ENCODE data around the gene ZNF705A.
"Not testable (repeated sequence)": the region's sequence is repeated elsewhere in the genome, so short reads cannot be mapped to it uniquely, and the experiment has no call there.

ZNF705A gene

DNA sequence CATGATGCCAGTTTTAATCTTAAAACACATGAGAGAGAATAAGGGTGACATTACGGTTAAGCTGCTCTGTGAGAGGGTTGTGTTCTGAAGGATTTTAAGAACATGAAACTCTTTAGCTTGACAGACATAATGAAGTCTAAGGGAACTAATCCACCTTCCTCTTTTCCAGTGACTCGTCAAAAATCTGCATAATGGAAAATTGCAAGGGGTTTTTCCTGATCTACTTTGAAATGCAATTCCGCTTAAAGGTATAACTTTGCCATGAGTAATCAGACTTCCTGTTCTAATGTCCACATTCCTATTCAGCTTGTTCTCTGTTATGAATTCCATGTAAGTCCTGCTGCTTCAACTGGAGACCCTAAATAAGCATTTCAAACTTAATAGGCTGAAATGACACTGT lies at the start of gene ZNF705A:
TSS of gene ZNF705A (plus strand) at position 171 of the 400 bp plus-strand sequence. CDS start 15,611 bp downstream, outside the sequence.
- peak within 1 kb of the TSS in 13 of 21 experiments; percentile 10 to 66 (median 40) for H3K27ac ChIP-seq
- H3K4me3 ChIP-seq = no peak within 1 kb of the TSS

DNA sequence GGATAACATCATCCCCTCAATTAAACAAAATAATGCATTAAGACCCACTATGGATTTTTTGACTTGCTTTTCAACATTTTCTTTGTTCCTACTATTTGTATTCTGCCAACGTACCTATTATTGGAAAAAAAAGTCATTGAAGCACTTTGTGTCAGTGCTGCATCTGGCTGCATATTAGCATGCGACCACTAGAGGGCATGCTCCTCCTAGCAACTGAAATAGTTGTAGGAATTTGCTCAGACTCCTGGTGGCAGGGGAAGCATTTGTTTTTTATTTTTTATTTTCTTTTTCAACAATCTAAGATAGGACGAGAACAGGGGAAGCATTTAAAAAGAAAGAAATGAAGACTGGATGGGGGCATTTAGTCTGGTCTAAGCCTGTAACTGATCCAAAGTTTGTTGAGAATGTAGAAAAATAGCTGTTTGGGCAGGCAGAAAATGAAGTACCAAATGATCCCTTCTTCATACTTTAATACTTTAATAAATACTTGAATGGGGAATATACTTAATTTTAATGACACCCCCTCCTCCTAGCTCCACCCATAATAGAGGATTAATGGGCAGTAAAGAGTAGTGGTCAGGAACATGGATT lies 47.9 kb upstream of the ZNF705A start:
- H3K27ac ChIP-seq = peak overlapping the region in 1 of 21 experiments; percentile 18
- no peak overlapping the region for H3K4me3 ChIP-seq

GRCh38 chr12:8113117-8113516 lies 43.7 kb upstream of the ZNF705A start:
- not testable (repeated sequence) for H3K27ac ChIP-seq, H3K4me3 ChIP-seq

DNA sequence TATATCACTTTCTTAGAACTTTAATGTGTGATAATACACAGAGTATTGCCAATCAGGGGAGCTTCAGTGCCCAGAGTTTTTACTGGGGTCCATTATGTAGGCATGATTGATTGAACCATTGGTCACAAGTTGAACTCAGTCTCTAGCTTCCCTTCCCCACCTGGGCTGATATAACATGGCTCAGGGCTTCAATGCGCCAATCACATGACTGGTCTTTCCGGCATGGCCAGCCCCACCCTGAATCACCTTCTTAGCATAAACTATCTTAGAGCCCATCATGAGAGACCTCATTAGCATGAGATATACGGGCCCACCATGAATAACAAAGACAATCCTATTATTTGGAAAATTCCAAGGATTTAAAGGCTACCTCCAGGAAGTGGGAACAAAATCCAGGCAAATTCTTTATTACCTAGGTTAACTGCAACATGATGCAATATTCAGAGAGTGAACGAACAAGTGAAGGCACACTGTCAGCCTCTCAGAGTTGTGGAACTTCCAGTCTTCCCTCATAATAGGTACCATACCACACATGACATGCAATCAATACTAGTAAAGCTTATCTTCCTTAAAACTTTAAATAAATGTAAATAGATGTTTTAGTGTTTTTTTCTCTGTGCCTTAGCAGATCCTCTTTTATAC lies 36.6 kb upstream of the ZNF705A start:
- H3K4me3 ChIP-seq = no peak overlapping the region
- H3K27ac ChIP-seq = no peak overlapping the region

GRCh38 chr12:8123124-8123912 lies 33.5 kb upstream of the ZNF705A start, which contains the start of gene CLEC4A:
Gene CLEC4A, plus strand, starts transcription at chr12:8123617. Its CDS starts 262 bp downstream, at chr12:8123879.
- H3K27ac ChIP-seq = peak within 1 kb of the TSS in 9 of 21 experiments; percentile 3 to 77 (median 52)
- H3K4me3 ChIP-seq = peak within 1 kb of the TSS in 4 of 7 experiments; percentile 2 to 8 (median 4)

DNA sequence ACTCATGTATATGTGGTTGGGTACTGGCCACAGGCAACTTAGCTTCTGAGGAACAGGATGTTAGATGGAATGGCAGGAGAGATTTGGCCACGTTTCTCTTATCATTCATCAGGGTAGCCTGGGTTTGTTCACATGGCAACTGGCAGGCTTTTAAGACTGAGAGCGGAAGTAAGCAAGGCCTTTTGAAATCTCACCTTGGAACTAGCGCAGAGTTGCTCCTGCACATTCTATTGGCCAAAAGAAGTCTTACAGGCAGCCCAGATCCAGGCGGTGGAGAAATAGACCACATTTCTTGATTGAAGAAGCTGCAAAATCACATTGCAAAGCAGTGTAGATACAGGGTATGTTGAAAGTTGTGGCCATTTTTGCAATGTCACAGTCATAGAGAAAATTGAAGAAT lies 29.7 kb upstream of the ZNF705A start:
- no peak overlapping the region for H3K27ac ChIP-seq
- no peak overlapping the region for H3K4me3 ChIP-seq

DNA sequence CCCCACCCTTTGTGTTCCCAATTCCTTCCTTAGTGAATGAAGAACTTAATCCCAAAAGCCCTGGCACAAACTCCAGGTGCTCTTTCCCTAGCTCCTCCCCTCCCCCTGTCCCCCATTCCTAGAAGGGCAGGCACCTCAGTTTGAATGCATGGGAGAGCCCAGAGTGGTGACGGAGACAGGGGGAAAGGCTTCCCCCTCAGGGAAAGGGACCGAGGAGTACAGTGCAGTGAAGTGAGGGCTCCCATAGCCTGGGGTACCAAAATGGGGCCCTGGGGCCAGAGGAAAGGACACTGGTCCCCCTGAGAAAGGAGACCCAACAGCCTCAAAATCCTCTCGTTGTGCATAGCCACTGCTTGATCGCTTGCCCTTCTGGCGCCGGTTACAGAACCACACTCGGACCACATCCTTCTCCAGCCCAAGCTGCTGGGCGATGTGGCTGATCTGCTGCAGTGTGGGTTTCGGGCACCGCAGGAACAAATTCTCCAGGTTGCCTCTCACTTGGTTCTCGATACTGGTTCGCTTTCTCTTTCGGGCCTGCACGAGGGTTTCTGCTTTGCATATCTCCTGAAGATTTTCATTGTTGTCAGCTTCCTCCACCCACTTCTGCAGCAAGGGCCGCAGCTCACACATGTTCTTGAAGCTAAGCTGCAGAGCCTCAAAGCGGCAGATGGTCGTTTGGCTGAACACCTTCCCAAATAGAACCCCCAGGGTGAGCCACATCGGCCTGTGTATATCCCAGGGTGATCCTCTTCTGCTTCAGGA lies 23.0 kb upstream of the ZNF705A start:
- not testable (repeated sequence) for H3K27ac ChIP-seq

GRCh38 chr12:8134398-8134930 lies 22.4 kb upstream of the ZNF705A start:
- H3K27ac ChIP-seq, H3K4me3 ChIP-seq: not testable (repeated sequence)

More for the DNA sequence above, 23.0 kb upstream of the ZNF705A start:
- not testable (repeated sequence) for H3K4me3 ChIP-seq

- not testable (repeated sequence) for H3K27ac ChIP-seq, H3K4me3 ChIP-seq
Observed at GRCh38 chr12:8141647-8142046, 15.2 kb upstream of the ZNF705A start.

DNA sequence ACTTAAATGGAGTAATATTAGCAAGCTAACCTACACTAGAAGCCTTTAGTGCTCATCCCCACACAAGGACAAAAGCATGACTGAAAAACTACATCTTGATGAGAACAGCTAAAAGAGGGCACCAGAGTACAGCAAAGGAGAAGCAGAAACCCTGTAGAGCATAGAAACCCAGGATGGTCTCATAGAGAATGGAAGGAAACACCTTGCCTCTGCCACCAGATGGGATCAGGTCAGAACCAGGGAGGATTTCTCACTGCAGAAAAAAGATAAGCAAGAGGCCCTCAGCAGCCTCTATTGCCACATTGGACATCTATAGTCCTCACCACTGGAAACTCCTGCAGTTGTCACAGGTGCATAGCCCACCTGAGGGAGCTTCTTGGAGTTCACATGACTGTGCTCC lies 13.6 kb upstream of the ZNF705A start:
- no peak overlapping the region for H3K4me3 ChIP-seq

DNA sequence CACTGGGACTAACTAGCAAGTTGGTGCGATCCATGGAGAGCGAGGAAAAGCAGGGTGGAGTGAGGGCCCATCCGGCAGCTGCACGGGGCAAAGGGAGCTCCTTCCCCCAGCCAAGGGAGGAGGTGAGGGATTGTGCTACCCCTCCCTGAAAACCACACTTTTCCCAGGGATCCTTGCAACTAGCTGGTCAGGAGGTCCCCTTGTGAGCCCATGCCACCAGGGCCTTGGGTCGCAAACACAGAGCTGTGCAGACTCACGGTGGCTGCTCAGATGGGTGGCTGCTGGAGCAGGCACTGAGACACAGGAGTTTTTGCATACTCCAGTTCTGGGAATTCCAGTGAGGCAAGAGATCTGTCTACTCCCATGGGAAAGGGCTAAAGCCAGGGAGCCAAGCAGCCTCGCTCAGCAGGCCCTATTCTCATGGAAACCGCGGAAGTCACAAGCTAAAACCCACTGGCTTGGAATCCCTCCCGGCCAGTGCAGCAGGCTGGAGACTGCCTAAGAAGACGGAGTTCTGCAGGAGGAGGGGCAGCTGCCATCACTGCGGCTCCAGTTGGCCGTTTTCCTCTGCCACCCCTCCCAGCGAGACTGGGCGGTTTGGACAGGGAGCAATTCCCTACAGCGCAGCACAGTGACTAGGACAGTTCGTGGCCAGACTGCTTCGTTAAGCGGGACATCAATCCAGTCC lies 10.9 kb upstream of the ZNF705A start:
- Histone ChIP-seq H3K27ac (peak overlapping the region in 7 of 21 experiments; percentile 3 to 55 (median 33)), H3K4me3 (no peak overlapping the region)

More for the DNA sequence above, 13.6 kb upstream of the ZNF705A start:
- H3K27ac ChIP-seq = no peak overlapping the region

- Histone ChIP-seq H3K27ac (peak overlapping the region in 6 of 21 experiments; percentile 3 to 55 (median 40)), H3K4me3 (no peak overlapping the region)
Observed at GRCh38 chr12:8146442-8146771, 10.4 kb upstream of the ZNF705A start.

DNA sequence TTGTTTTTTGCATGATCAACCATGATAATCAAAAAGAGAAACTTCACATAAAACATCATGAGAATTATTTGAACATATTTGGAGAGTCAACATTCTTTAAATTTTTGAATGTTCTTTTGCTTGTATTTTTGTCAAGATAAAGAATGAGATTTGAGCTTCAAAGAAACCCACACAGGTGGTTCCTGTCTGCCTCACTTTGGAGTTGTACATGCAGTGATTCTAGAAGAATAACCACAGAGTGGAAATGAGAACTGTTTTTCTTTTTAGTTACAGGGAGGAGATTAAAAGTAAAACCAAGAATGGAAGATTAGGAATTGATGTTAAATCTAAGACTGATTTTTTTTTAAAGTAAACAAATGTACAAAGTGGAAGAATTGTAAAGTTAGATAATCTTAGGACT lies 2.3 kb upstream of the ZNF705A start:
- H3K27ac ChIP-seq = no peak overlapping the region
- no peak overlapping the region for H3K4me3 ChIP-seq

DNA sequence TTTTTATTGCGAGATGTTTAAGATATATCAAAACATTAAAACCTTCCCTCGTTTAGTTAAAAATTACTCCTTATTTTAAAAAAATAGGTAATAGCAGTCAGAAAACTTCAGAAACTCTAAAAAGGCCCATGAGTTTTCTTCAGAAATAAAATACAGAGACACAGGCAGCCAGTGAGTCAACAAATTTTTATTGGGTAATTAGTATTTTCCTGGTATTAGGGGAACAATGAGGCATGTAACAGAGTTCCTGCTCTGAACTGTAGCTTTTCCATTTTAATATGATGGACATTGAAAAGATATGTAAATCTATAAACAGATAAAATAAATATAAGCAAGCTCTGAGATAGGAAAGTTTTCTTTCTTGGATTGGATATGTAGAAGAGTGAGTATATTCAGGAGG lies 399 bp upstream of the ZNF705A start:
- Histone ChIP-seq H3K4me3 (no peak overlapping the region), H3K27ac (peak overlapping the region in 10 of 21 experiments; percentile 14 to 66 (median 40))

DNA sequence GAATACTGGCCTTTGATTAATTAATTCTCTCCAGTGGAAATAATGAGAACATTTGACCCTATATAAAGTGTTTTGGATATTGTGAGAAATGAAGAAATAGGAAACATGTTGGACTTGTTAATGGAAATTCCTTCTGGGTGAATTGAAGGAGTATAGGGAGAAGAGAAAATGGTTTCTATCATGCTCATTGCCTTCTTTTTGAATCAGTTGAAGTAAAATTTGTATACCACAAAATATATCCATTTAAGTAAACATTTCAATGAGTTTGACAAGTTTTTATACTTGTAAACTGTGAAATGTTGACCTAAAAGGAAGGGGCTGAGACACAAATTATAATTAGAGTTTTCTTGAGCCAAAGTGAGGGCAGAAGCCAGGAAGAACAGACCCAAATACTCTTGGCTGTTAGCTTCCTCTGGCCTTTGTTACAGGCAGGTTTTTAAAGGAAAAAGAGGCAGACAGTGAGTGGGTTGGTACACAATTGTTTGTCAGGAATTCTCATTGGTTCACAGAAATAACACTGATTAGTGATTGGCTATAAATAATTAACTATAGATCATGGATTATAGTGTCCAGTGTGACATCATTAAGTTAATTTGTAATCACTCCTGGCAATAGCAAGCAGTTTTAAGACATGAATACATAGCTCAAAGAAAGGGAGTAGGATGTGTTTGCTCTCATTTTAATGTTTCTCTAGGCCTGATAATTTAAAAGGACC lies 826 bp downstream of the ZNF705A start:
- H3K27ac ChIP-seq = peak overlapping the region in 11 of 21 experiments; percentile 10 to 66 (median 41)
- no peak overlapping the region for H3K4me3 ChIP-seq

- H3K4me3 ChIP-seq, H3K27ac ChIP-seq: not testable (repeated sequence)
Observed at GRCh38 chr12:8172911-8173310, 16.1 kb downstream of the ZNF705A start.

DNA sequence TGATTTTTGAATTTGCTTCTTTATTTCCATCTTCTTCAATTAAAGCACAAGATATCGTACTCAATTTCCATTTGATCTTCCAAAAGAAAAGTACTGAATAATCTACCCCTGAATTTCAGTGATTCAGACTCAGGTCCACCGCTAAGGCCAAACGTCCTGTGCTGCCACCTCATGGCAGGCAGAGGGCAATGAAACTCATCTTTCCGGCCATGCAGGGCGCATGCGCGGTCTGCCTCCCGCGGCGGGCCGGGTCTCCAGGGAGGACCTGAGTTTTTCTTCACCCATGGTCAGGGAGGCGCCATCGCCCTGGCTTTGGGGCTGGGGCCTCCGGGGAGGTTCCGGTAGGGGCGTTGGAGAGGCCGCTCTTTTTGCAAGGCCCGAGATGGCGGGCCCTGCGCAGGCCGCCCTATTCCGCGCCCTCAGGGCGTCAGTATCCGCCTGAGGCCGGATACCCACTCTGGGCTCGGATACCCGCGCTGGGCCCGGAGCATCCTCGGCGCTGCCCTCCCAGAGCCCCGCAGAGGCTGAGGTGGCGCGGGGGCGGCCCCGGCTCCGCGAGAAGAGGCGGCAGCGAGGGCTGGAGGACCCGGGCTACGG lies 23.3 kb downstream of the ZNF705A start:
- H3K4me3 ChIP-seq = peak overlapping the region; percentile 66 to 83 (median 75)
- peak overlapping the region in 19 of 21 experiments; percentile 59 to 89 (median 80) for H3K27ac ChIP-seq

DNA sequence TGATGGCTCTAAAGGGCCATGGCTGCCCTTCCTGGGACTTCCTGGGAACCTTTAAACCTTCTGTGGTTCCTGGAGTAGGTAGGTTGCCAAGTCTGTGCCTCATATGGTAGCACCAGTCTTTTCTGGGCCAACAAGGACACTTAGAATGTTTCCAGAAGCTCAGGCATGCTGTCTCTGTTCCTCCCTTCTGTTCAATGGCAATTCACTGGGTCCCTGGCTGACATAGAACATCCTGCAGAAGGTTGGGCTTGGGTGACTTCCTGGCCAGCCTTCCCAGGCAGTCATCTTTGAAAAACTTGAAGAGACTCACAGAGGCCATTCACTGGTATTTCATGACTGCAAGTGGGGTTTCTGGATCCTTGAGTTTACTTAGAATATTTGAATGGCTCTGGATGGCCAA lies 24.5 kb downstream of the ZNF705A start:
- not testable (repeated sequence) for H3K4me3 ChIP-seq

More for the DNA sequence above, 24.5 kb downstream of the ZNF705A start:
- H3K27ac ChIP-seq = not testable (repeated sequence)
